Keratinocyte (primary cell): ENCODE data around the gene EIF4ENIF1.

ENCODE experiments used
- EZH2 ChIP-seq: IDR thresholded peaks from one replicate; pipeline ENCODE4 v1.6.1; 2012; ENCODE audit warnings: inconsistent platforms, mild to moderate bottlenecking, low read length, moderate library complexity
- TF ChIP-seq, protein P1 (sequence below), 3 experiments: IDR thresholded peaks in 1 of 3; conservative IDR thresholded peaks in 1 of 3; optimal IDR thresholded peaks in 1 of 3; 2 replicates in 2 of 3; 3 replicates in 1 of 3; pipeline versions ENCODE3 to v1.5.1; 2011; ENCODE audit warnings: low read length in 3 of 3, mild to moderate bottlenecking in 3 of 3, moderate library complexity in 2 of 3, control low read depth in 1 of 3, inconsistent platforms in 1 of 3; ENCODE audit not compliant: insufficient read depth in 2 of 3; ENCODE audit errors: extremely low read depth in 1 of 3

DNA sequence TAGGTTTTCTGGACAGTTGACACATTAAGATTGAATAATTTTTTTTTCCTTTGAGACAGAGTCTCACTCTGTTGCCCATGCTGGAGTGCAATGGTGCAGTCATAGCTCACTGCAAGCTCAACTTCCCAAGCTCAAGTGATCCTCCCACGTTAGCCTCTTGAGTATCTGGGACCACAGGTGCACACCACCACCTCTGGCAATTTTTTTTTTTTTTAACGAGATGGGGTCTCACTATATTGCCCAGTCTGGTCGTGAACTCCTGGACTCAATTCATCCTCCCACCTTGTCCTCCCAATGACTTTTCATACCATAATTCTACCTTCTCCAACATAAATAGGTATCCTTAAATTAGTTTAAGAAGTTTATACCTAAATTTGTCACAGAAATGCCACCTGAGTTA lies 8.5 kb downstream of the EIF4ENIF1 start:
- TF ChIP-seq, protein P1, sequence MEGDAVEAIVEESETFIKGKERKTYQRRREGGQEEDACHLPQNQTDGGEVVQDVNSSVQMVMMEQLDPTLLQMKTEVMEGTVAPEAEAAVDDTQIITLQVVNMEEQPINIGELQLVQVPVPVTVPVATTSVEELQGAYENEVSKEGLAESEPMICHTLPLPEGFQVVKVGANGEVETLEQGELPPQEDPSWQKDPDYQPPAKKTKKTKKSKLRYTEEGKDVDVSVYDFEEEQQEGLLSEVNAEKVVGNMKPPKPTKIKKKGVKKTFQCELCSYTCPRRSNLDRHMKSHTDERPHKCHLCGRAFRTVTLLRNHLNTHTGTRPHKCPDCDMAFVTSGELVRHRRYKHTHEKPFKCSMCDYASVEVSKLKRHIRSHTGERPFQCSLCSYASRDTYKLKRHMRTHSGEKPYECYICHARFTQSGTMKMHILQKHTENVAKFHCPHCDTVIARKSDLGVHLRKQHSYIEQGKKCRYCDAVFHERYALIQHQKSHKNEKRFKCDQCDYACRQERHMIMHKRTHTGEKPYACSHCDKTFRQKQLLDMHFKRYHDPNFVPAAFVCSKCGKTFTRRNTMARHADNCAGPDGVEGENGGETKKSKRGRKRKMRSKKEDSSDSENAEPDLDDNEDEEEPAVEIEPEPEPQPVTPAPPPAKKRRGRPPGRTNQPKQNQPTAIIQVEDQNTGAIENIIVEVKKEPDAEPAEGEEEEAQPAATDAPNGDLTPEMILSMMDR (optimal IDR thresholded peaks at IDR 0.05 in 1 of 3, IDR thresholded peaks at IDR 0.05 in 1 of 3, conservative IDR thresholded peaks at IDR 0.05 in 1 of 3; ENCODE audit: extremely low read depth in 1 of 3, insufficient read depth in 2 of 3, low read length in 3 of 3), result no peak
- TF ChIP-seq EZH2, result no peak
